Right cardiac atrium (tissue), 5 donors: Measurements from ENCODE around the gene DIP2B. TPM values are rescaled to one million over a fixed set of nuclear protein-coding genes. Genes with fewer than 3 reads are reported as not detected.
A peak's percentile ranks its signal among the peaks of the same experiment; 100 is the strongest.
"Not testable (repeated sequence)": the region's sequence is repeated elsewhere in the genome, so short reads cannot be mapped to it uniquely, and the experiment has no call there.

Source experiments
- ATAC-seq, 2 donors: fragments of 200-7000 bp; cut with Tn5 transposase; one replicate each; pipeline versions ENCODE4 v1.8.0 to v1.9.1; 2020; ENCODE audit warnings: moderate library complexity in 2 of 2, mild to moderate bottlenecking in 1 of 2
- DNase-seq, 3 donors: peaks; one replicate each; pipeline ENCODE4 v3.0.0-alpha.2; 2020
- H3K27ac ChIP-seq: one replicate; pipeline ENCODE4 v1.5.1; 2013; ENCODE audit warnings: mild to moderate bottlenecking, low read length, control low read depth, moderate library complexity
- H3K27me3 ChIP-seq: one replicate; pipeline ENCODE4 v1.6.1; 2013; ENCODE audit not compliant: control insufficient read depth, insufficient read depth
- H3K4me1 ChIP-seq: one replicate; pipeline ENCODE4 v1.6.1; 2013; ENCODE audit warnings: low read length; ENCODE audit not compliant: control insufficient read depth, insufficient read depth
- H3K4me3 ChIP-seq: one replicate; pipeline ENCODE4 v1.5.1; 2013; ENCODE audit warnings: low read length, control low read depth
- H3K9me3 ChIP-seq: one replicate; pipeline ENCODE4 v1.6.1; 2013; ENCODE audit warnings: low read length; ENCODE audit not compliant: control insufficient read depth
- WGBS: extraction: QIAGEN DNeasy Blood & Tissue Kit; methylation state at CpG from one replicate; pipeline ENCODE4 v1.1.7; 2013; 5-methylcytosine and 5-hydroxymethylcytosine counted together
- intact Hi-C, 4 donors: fragments of 100-400 bp; cut with DNase I; formaldehyde crosslinking; loops; one replicate each; pipeline versions ENCODE4 v1.11.0 to v1.14.0; 2022 to 2023
- long read RNA-seq, 4 donors: library from polyadenylated mRNA; unstranded; transcript quantifications; one replicate each; pipeline ENCODE4 v2.0.0, GENCODE V29; 2020 to 2021
- polyA plus RNA-seq: library from polyadenylated mRNA; stranded (reverse); fragments of 200-250 nt; gene quantifications from one replicate; pipeline ENCODE4 v1.2.3, GENCODE V29; 2013
- total RNA-seq, 4 donors: library from RNA; stranded (reverse); fragmentation: NEBNext Ultra II Directional; extraction: Animal tissue kit (Norgen Biotek cat#: 25700); gene quantifications; one replicate each; pipeline ENCODE4 v1.2.1, GENCODE V29; 2021
- donor health status: healthy with polysubstance abuse.
- donor health status: DM: no; HTN: yes; CAD: no.
- donor health status: DM: no; HTN: no; CAD: no.
- donor health status: DM: no; HTN: yes; CAD: no; lungs with severe emphysema.
- donor health status: DM: yes; HTN: yes; CAD: no.

Gene DIP2B
- 10 to 100 TPM; 10.7 to 16.8 (median 12.4) TPM for total RNA-seq
- polyA plus RNA-seq = 3.8 TPM
- long read RNA-seq, donor 1, partial matches to known transcripts = 1 of 4 reads
- long read RNA-seq, donor 1, other reads (novel, unspliced or antisense) = 3 of 4 reads
- long read RNA-seq, donor 2, partial matches to known transcripts = 1 of 2 reads
- long read RNA-seq, donor 2, other reads (novel, unspliced or antisense) = 1 of 2 reads
- long read RNA-seq, donor 3, full-length matches to known transcripts = 1 of 21 reads
- long read RNA-seq, donor 3, partial matches to known transcripts = 11 of 21 reads
- long read RNA-seq, donor 3, other reads (novel, unspliced or antisense) = 9 of 21 reads
- long read RNA-seq, donor 4, full-length matches to known transcripts = 1 of 3 reads
- long read RNA-seq, donor 4, partial matches to known transcripts = 1 of 3 reads
- long read RNA-seq, donor 4, other reads (novel, unspliced or antisense) = 1 of 3 reads

- DNase-seq (peak; percentile 96 to 99 (median 98)), ATAC-seq (peak; percentile 96 to 98)
- Histone ChIP-seq H3K4me1 (peaks cover 7% of the 10 kb centered on the region), H3K9me3 (no peaks in the 10 kb centered on the region), H3K27ac (peak within 1 kb of the TSS; percentile 79), H3K4me3 (peak within 1 kb of the TSS; percentile 73), H3K27me3 (no peaks in the 10 kb centered on the region)
- WGBS = under 1% methylated on average over 77 of the region's 77 CpGs
- intact Hi-C loops = loop anchor here (2.0 to 10.0 kb wide), 4 partner anchors 132 to 230 kb away; no protein-coding TSS in a partner anchor
These were observed at the start of gene DIP2B for GRCh38 chr12:50504798-50505674. Gene DIP2B (plus strand): TSS chr12:50504985. CDS start chr12:50505141, 156 bp downstream.

- ATAC-seq (no peak), DNase-seq (no peak)
- Histone ChIP-seq H3K27ac (no peak overlapping the region), H3K4me3 (no peak overlapping the region), H3K9me3 (no peaks in the 10 kb centered on the region), H3K27me3 (no peaks in the 10 kb centered on the region), H3K4me1 (no peaks in the 10 kb centered on the region)
- intact Hi-C loops = no loop called here
These were observed 46.2 kb upstream of the DIP2B start for GRCh38 chr12:50458606-50459005.

- H3K27me3 ChIP-seq = no peaks in the 10 kb centered on the region
- H3K9me3 ChIP-seq = no peaks in the 10 kb centered on the region
- ATAC-seq = no peak
- WGBS = 94% methylated on average over 3 of the region's 3 CpGs
- intact Hi-C loops = no loop called here
- DNase-seq = no peak
- no peak overlapping the region for H3K27ac ChIP-seq
- H3K4me3 ChIP-seq = no peak overlapping the region
- H3K4me1 ChIP-seq = no peaks in the 10 kb centered on the region
These were observed 37.3 kb upstream of the DIP2B start for GRCh38 chr12:50467439-50467838.

- ATAC-seq = no peak
- no peak overlapping the region for H3K4me3 ChIP-seq
These were observed 27.4 kb upstream of the DIP2B start for GRCh38 chr12:50477241-50477832.

GRCh38 chr12:50482571-50482970 is 22.2 kb upstream of the DIP2B start:
- ATAC-seq = no peak
- 94% methylated on average over 4 of the region's 4 CpGs for WGBS
- no peaks in the 10 kb centered on the region for H3K27me3 ChIP-seq
- intact Hi-C loops = no loop called here
- no peak overlapping the region for H3K4me3 ChIP-seq
- no peaks in the 10 kb centered on the region for H3K9me3 ChIP-seq
- no peaks in the 10 kb centered on the region for H3K4me1 ChIP-seq
- DNase-seq = no peak
- H3K27ac ChIP-seq = no peak overlapping the region

More at GRCh38 chr12:50477241-50477832, 27.4 kb upstream of the DIP2B start:
- Histone ChIP-seq H3K9me3 (no peaks in the 10 kb centered on the region), H3K4me1 (no peaks in the 10 kb centered on the region), H3K27ac (no peak overlapping the region), H3K27me3 (no peaks in the 10 kb centered on the region)
- intact Hi-C loops = no loop called here
- no peak for DNase-seq
- 84% methylated on average over 1 of the region's 1 CpG for WGBS

GRCh38 chr12:50483488-50483887 is 21.3 kb upstream of the DIP2B start:
- 90% methylated on average over 1 of the region's 1 CpG for WGBS
- DNase-seq (no peak), ATAC-seq (no peak)
- H3K9me3 ChIP-seq = no peaks in the 10 kb centered on the region
- no peaks in the 10 kb centered on the region for H3K27me3 ChIP-seq
- intact Hi-C loops = no loop called here
- H3K4me3 ChIP-seq = no peak overlapping the region
- no peaks in the 10 kb centered on the region for H3K4me1 ChIP-seq
- no peak overlapping the region for H3K27ac ChIP-seq

GRCh38 chr12:50488801-50489200 is 16.0 kb upstream of the DIP2B start:
- Histone ChIP-seq H3K27me3 (no peaks in the 10 kb centered on the region), H3K4me3 (no peak overlapping the region), H3K9me3 (no peaks in the 10 kb centered on the region), H3K4me1 (no peaks in the 10 kb centered on the region), H3K27ac (no peak overlapping the region)
- DNase-seq (no peak), ATAC-seq (no peak)
- WGBS = 83% methylated on average over 5 of the region's 5 CpGs
- intact Hi-C loops = no loop called here

GRCh38 chr12:50498119-50498518 is 6.7 kb upstream of the DIP2B start:
- DNase-seq, intact Hi-C loops, H3K27me3 ChIP-seq, H3K4me1 ChIP-seq, ATAC-seq, H3K4me3 ChIP-seq, H3K9me3 ChIP-seq, H3K27ac ChIP-seq: not testable (repeated sequence)
- WGBS = 95% methylated on average over 11 of the region's 11 CpGs

GRCh38 chr12:50505675-50506530 is 1.1 kb downstream of the DIP2B start:
- DNase-seq (peak in 1 of 3 donors; percentile 65), ATAC-seq (peak; percentile 19 to 37)
- Histone ChIP-seq H3K27me3 (no peaks in the 10 kb centered on the region), H3K4me1 (peaks cover 7% of the 10 kb centered on the region), H3K9me3 (no peaks in the 10 kb centered on the region), H3K4me3 (peak overlapping the region; percentile 73), H3K27ac (peak overlapping the region; percentile 79)
- intact Hi-C loops = loop anchor here (2.0 to 10.0 kb wide), 4 partner anchors 131 to 229 kb away; no protein-coding TSS in a partner anchor
- under 1% methylated on average over 11 of the region's 11 CpGs for WGBS
